A673 (cell line): ENCODE results near the gene RERE. TPM values are rescaled to one million over a fixed set of nuclear protein-coding genes. Genes with fewer than 3 reads are reported as not detected.
A peak's percentile ranks its signal among the peaks of the same experiment; 100 is the strongest.

Experiments used
- BruUV-seq: library from RNA; stranded (reverse); fragments of 400-500 nt; replicated peaks from 2 replicates; lab custom pipeline; 2021; lab: Mats Ljungman, UMichigan
- CTCF ChIA-PET: fragments of 300-600 bp; sonication (Branson Sonifier 250); formaldehyde crosslinking; loops from one replicate; lab custom pipeline; 2022; ENCODE audit warnings: antibody characterized with exemption; lab: Charles Lee
- POLR2A ChIA-PET: fragments of 300-600 bp; sonication (Branson Sonifier 250); formaldehyde crosslinking; loops from one replicate; lab custom pipeline; 2022; ENCODE audit warnings: antibody characterized with exemption; ENCODE audit not compliant: low non-redundant PET; lab: Charles Lee
- DNase-seq: peaks from one replicate; pipeline ENCODE4 v3.0.0-alpha.2; 2015; ENCODE audit warnings: low spot score
- H3K27ac ChIP-seq: fragments of 200-600 bp; sonication (generic); 2 replicates; pipeline ENCODE4 v1.5.1; 2016; ENCODE audit warnings: mixed run types, low read depth, mild to moderate bottlenecking, mixed read lengths, antibody characterized with exemption, low read length; ENCODE audit not compliant: poor library complexity, severe bottlenecking
- H3K27me3 ChIP-seq: fragments of 200-600 bp; sonication (generic); replicated peaks from 2 replicates; pipeline ENCODE4 v1.6.1; 2017; ENCODE audit warnings: mixed run types, low read depth, mild to moderate bottlenecking, mixed read lengths, antibody characterized with exemption, low read length; ENCODE audit not compliant: insufficient read depth, poor library complexity
- H3K36me3 ChIP-seq: fragments of 200-600 bp; sonication (generic); 2 replicates; pipeline ENCODE4 v1.6.1; 2016; ENCODE audit warnings: mixed run types, mild to moderate bottlenecking, mixed read lengths, antibody characterized with exemption, low read length; ENCODE audit not compliant: insufficient read depth, poor library complexity, severe bottlenecking
- H3K4me1 ChIP-seq: fragments of 200-600 bp; sonication (generic); 2 replicates; pipeline ENCODE4 v1.6.1; 2017; ENCODE audit warnings: mixed run types, mild to moderate bottlenecking, mixed read lengths, antibody characterized with exemption, low read length; ENCODE audit not compliant: insufficient read depth, poor library complexity, severe bottlenecking
- H3K4me3 ChIP-seq: fragments of 200-600 bp; sonication (generic); 2 replicates; pipeline ENCODE4 v1.5.1; 2016; ENCODE audit warnings: low read depth, mixed run types, mild to moderate bottlenecking, mixed read lengths, low read length; ENCODE audit not compliant: poor library complexity, severe bottlenecking
- H3K9me3 ChIP-seq: fragments of 200-600 bp; sonication (generic); 2 replicates; pipeline ENCODE4 v1.6.1; 2016; ENCODE audit warnings: mixed run types, low read depth, mild to moderate bottlenecking, mixed read lengths, antibody characterized with exemption, low read length; ENCODE audit not compliant: poor library complexity, severe bottlenecking
- EZH2 ChIP-seq: fragments of 200-600 bp; sonication (generic); IDR thresholded peaks from 2 replicates; pipeline ENCODE4 v1.6.1; 2017; ENCODE audit warnings: borderline replicate concordance, low read depth, mild to moderate bottlenecking, mixed read lengths, antibody characterized with exemption, low read length; ENCODE audit not compliant: poor library complexity, severe bottlenecking
- intact Hi-C: fragments of 100-400 bp; cut with micrococcal nuclease; formaldehyde crosslinking; loops from one replicate; pipeline ENCODE4 v1.10.0; 2022; ENCODE audit not compliant: unreplicated experiment
- total RNA-seq: library from RNA; stranded (reverse); gene quantifications from 2 replicates; pipeline ENCODE4 v1.2.3, GENCODE V29; 2021
- TF ChIP-seq, protein P1 (sequence below): fragments of 300-800, 200-600 bp; sonication (generic); conservative IDR thresholded peaks from 2 replicates; pipeline ENCODE4 v1.5.1; 2017; ENCODE audit warnings: low read depth, mild to moderate bottlenecking, antibody characterized with exemption, low read length, moderate library complexity, mixed read lengths

The RERE gene
- total RNA-seq, 1 experiment from 2014 or later = 188 TPM

DNA sequence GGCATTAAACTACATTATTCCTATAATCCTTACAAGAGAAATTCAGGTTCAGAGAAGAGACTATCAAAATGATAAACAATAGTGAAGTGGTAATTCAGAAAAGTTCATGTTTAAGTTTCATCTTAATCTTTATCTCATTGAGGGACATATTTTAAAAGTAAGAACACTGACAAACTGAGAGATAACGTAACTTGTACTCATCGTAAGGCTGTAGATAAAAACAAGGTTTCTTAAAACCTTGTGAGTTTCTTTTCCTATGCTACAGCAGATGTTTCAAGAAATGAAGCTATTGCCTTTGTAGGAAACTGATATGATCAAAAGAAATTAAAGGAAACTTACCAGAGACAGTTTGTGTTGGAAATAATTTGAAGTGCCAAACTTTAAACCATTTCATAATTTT lies 65.0 kb downstream of the RERE start:
- no peak for TF ChIP-seq EZH2
- TF ChIP-seq, protein P1, sequence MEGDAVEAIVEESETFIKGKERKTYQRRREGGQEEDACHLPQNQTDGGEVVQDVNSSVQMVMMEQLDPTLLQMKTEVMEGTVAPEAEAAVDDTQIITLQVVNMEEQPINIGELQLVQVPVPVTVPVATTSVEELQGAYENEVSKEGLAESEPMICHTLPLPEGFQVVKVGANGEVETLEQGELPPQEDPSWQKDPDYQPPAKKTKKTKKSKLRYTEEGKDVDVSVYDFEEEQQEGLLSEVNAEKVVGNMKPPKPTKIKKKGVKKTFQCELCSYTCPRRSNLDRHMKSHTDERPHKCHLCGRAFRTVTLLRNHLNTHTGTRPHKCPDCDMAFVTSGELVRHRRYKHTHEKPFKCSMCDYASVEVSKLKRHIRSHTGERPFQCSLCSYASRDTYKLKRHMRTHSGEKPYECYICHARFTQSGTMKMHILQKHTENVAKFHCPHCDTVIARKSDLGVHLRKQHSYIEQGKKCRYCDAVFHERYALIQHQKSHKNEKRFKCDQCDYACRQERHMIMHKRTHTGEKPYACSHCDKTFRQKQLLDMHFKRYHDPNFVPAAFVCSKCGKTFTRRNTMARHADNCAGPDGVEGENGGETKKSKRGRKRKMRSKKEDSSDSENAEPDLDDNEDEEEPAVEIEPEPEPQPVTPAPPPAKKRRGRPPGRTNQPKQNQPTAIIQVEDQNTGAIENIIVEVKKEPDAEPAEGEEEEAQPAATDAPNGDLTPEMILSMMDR = no peak
- no peaks in the 10 kb centered on the region for H3K9me3 ChIP-seq
- no peak overlapping the region for H3K27ac ChIP-seq
- intact Hi-C loops = no loop called here
- H3K4me3 ChIP-seq = no peak overlapping the region
- H3K27me3 ChIP-seq = no peaks in the 10 kb centered on the region
- no peak for DNase-seq
- no TSS peak for BruUV-seq
- POLR2A ChIA-PET = no interaction called here
- peaks cover 68% of the 10 kb centered on the region for H3K4me1 ChIP-seq
- CTCF ChIA-PET = no interaction called here
- H3K36me3 ChIP-seq = no peaks in the 10 kb centered on the region

DNA sequence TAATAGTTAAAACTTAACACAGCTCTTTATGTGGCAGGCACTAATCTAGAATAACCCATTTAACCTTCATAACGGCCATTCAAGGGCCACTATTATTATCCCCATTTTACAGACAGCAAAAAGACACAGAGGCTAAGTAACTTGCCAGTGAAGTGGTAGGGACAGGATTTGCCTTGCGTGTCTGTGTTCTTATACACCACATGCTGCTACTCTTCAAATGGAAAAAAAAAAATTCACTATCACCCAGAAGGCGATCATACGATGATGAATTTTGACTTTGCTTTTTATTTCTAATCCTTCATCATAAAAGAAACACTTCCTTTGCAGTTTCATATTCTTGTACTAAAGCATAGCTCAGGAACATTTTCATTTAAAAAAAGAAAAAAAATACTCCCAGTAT lies 65.5 kb downstream of the RERE start:
- POLR2A ChIA-PET = no interaction called here
- no peak overlapping the region for H3K4me3 ChIP-seq
- H3K4me1 ChIP-seq = peaks cover 70% of the 10 kb centered on the region
- intact Hi-C loops = no loop called here
- H3K27me3 ChIP-seq = no peaks in the 10 kb centered on the region
- H3K27ac ChIP-seq = no peak overlapping the region
- CTCF ChIA-PET = no interaction called here
- no TSS peak for BruUV-seq
- no peak for DNase-seq
- H3K9me3 ChIP-seq = no peaks in the 10 kb centered on the region
- TF ChIP-seq, protein P1 = no peak
- no peak for TF ChIP-seq EZH2
- no peaks in the 10 kb centered on the region for H3K36me3 ChIP-seq

DNA sequence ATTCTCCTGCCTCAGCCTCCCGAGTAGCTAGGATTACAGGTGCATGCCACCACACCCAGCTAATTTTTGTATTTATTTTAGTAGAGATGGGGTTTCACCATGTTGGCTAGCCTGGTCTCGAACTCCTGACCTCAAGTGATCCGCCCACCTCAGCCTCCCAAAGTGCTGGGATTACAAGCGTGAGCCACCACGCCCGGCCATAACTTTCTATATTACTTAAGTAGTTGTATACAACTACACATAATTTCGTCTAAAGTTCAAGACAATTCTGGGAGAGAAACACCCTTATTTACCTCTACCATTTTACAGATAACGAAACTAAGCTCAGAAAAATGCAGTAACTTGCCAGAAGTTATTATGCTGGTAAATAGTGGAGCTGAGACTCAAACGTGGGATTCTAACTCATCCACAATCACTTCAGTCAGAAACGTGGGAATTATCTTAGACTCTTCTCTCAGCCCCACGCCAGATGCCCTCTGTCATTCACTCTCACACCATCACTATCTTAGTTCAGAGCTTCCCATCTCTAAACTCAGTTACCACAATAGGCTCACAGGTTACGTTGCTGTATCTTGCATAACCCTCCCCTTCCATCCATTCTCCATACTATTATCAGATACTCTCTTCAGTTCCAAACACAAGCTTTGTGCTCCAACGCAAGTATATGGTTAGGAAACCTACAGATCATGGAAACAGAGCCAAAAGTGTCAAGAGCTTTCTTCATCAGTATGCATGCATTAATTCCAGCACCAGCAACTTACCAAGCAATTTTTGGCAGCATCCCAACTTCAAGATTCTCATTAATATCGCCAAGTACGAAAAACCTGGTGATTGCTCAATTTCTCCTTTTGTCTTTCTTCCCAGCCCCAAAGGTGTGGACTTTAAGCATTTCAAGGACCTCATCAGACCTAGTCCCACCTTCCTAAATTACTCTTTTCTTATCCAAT lies 69.3 kb downstream of the RERE start:
- no TSS peak for BruUV-seq
- Histone ChIP-seq H3K27ac (no peak overlapping the region), H3K4me3 (no peak overlapping the region), H3K36me3 (no peaks in the 10 kb centered on the region), H3K9me3 (no peaks in the 10 kb centered on the region), H3K4me1 (peaks cover 41% of the 10 kb centered on the region), H3K27me3 (no peaks in the 10 kb centered on the region)
- DNase-seq = peak; percentile 50
- CTCF ChIA-PET = no interaction called here
- TF ChIP-seq, protein P1 = no peak
- TF ChIP-seq EZH2 = no peak
- POLR2A ChIA-PET = interaction anchor here (0.7 to 1.0 kb wide), 2 partner anchors 18 to 111 kb away, joined by 3 to 4 read pairs; no protein-coding TSS in a partner anchor
- intact Hi-C loops = no loop called here
